ENCODE results near the gene KRT75.

GRCh38 chr12:52378091-52378490 lies 56.1 kb downstream of the KRT75 start:
- TF ChIP-seq, protein P1, sequence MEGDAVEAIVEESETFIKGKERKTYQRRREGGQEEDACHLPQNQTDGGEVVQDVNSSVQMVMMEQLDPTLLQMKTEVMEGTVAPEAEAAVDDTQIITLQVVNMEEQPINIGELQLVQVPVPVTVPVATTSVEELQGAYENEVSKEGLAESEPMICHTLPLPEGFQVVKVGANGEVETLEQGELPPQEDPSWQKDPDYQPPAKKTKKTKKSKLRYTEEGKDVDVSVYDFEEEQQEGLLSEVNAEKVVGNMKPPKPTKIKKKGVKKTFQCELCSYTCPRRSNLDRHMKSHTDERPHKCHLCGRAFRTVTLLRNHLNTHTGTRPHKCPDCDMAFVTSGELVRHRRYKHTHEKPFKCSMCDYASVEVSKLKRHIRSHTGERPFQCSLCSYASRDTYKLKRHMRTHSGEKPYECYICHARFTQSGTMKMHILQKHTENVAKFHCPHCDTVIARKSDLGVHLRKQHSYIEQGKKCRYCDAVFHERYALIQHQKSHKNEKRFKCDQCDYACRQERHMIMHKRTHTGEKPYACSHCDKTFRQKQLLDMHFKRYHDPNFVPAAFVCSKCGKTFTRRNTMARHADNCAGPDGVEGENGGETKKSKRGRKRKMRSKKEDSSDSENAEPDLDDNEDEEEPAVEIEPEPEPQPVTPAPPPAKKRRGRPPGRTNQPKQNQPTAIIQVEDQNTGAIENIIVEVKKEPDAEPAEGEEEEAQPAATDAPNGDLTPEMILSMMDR (IDR thresholded peaks at IDR 0.05; ENCODE audit: borderline replicate concordance, extremely low read depth, low read length, poor library complexity, severe bottlenecking): no peak
- no peak for TF ChIP-seq EZH2 (IDR thresholded peaks at IDR 0.05; ENCODE audit: borderline replicate concordance, low read depth, low read length, severe bottlenecking)
